GM23248 (cell line): ENCODE measurements around the gene TRAPPC3. TPM values are rescaled to one million over a fixed set of nuclear protein-coding genes. Genes with fewer than 3 reads are reported as not detected.

Source experiments
- DNase-seq: peaks from one replicate; pipeline ENCODE4 v3.0.0-alpha.2; 2015
- H2AFZ ChIP-seq: fragments of 200-600 bp; sonication (generic); 2 replicates; pipeline ENCODE4 v1.6.1; 2016; ENCODE audit warnings: antibody characterized with exemption
- H3F3A ChIP-seq: fragments of 200-600 bp; sonication (generic); 2 replicates; pipeline ENCODE4 v1.6.1; 2016; ENCODE audit warnings: mild to moderate bottlenecking, antibody characterized with exemption, mixed run types; ENCODE audit not compliant: insufficient read depth
- H3K27ac ChIP-seq: fragments of 200-600 bp; sonication (generic); 2 replicates; pipeline ENCODE4 v1.5.1; 2016; ENCODE audit warnings: mild to moderate bottlenecking
- H3K27me3 ChIP-seq: fragments of 200-600 bp; sonication (generic); replicated peaks from 2 replicates; pipeline ENCODE4 v1.6.1; 2016; ENCODE audit warnings: mild to moderate bottlenecking; ENCODE audit not compliant: insufficient read depth
- H3K36me3 ChIP-seq: fragments of 200-600 bp; sonication (generic); 2 replicates; pipeline ENCODE4 v1.6.1; 2016; ENCODE audit warnings: low read depth, mild to moderate bottlenecking
- H3K4me1 ChIP-seq: fragments of 200-600 bp; sonication (generic); 2 replicates; pipeline ENCODE4 v1.6.1; 2016; ENCODE audit warnings: mild to moderate bottlenecking; ENCODE audit not compliant: insufficient read depth
- H3K4me2 ChIP-seq: fragments of 200-600 bp; sonication (generic); one replicate; pipeline ENCODE4 v1.6.1; 2016; ENCODE audit warnings: mild to moderate bottlenecking; ENCODE audit not compliant: unreplicated experiment
- H3K4me3 ChIP-seq: fragments of 200-600 bp; sonication (generic); 2 replicates; pipeline ENCODE4 v1.5.1; 2016; ENCODE audit warnings: mild to moderate bottlenecking
- H3K79me2 ChIP-seq: fragments of 200-600 bp; sonication (generic); 2 replicates; pipeline ENCODE4 v1.6.1; 2016; ENCODE audit warnings: mild to moderate bottlenecking; ENCODE audit not compliant: insufficient read depth
- H3K9ac ChIP-seq: fragments of 200-600 bp; sonication (generic); 2 replicates; pipeline ENCODE4 v1.6.1; 2016; ENCODE audit warnings: mild to moderate bottlenecking
- H3K9me2 ChIP-seq: fragments of 200-600 bp; sonication (generic); 2 replicates; pipeline ENCODE4 v1.6.1; 2016; ENCODE audit warnings: mixed run types, mild to moderate bottlenecking, moderate library complexity; ENCODE audit not compliant: insufficient read depth
- H3K9me3 ChIP-seq: fragments of 200-600 bp; sonication (generic); one replicate; pipeline ENCODE4 v1.6.1; 2017; ENCODE audit warnings: low read depth
- H4K20me1 ChIP-seq: fragments of 200-600 bp; sonication (generic); 2 replicates; pipeline ENCODE4 v1.6.0; 2016; ENCODE audit not compliant: insufficient read depth
- EZH2 ChIP-seq: fragments of 200-600 bp; sonication (generic); IDR thresholded peaks from 2 replicates; pipeline ENCODE4 v1.6.1; 2018; ENCODE audit warnings: antibody characterized with exemption, mild to moderate bottlenecking; ENCODE audit not compliant: insufficient read depth, poor library complexity, severe bottlenecking
- EZH2phosphoT487 ChIP-seq: fragments of 200-600 bp; sonication (generic); IDR thresholded peaks from 2 replicates; pipeline ENCODE4 v1.6.1; 2018; ENCODE audit warnings: antibody characterized with exemption, moderate library complexity, mild to moderate bottlenecking, low read depth; ENCODE audit not compliant: insufficient read depth
- WGBS, 2 experiments: methylation state at CpG; one replicate each; pipeline ENCODE4 v1.1.6; 2015 to 2017; ENCODE audit warnings: low lambda C conversion rate in 2 of 2, low coverage in 1 of 2; ENCODE audit errors: missing lambda C conversion rate in 2 of 2; 5-methylcytosine and 5-hydroxymethylcytosine counted together
- in situ Hi-C: fragments of 300-500 bp; cut with MboI; formaldehyde crosslinking; loops from 2 replicates; pipeline ENCODE4 v1.15.0; 2020
- polyA plus RNA-seq: library from polyadenylated mRNA; unstranded; fragments of >200 nt; fragmentation: Nextera tagmentation; extraction: Ambion mirVana; gene quantifications from 2 replicates; pipeline ENCODE4 v1.2.1, GENCODE V29; 2016
- total RNA-seq: library from RNA; depleted of rRNA; stranded (reverse); fragments of >200 nt; shearing (Covaris generic); gene quantifications from 2 replicates; pipeline ENCODE4 v1.2.3, GENCODE V29; 2014

The TRAPPC3 gene
- total and polyA plus RNA-seq, 2 experiments from 2014 or later, result 112 to 134 TPM

DNA sequence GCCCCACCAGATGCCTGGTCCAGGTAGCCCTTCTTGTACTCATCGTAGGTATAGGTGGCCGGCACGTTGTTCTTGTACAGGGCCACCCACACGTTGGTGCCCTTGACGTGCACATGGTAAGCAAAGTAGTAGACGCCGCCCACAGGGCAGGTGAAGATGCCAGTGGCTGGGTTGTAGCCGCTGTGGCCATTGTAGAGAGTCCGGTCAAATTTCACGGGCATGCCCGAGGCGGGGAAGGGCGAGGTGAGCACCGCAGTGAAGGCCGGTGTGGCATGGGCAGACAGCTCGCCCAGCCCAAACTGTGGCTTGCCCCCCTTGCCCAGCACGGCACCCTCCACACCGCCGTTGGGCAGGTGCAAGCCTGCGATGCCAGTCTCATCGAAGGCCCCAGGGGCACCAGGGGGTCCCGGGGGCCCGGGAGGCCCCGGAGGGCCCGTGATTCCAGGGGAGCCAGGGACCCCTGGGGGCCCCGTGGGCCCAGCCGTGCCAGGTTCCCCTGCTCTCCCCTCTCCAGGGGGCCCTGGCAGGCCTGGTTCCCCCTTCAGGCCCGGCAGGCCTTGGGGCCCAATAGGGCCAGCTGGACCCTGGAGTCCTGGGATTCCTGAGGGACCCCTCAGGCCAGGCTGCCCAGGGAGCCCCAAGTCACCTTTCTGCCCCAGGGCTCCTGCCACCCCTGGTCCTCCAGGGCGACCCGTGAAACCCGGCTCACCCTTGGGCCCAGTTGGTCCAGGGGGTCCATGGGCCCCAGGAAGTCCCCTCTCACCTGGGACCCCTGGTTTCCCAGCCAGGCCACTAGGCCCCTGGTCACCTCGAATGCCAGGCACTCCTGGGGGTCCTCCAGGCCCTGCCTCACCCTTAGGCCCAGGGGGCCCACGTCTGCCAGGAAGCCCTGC, 51.3 kb downstream of the TRAPPC3 start:
- Histone ChIP-seq H2AFZ (no peak overlapping the region), H3K4me1 (0 out of 2 replicates have a peak, but pooled peaks cover 3% of the 10 kb centered on the region), H3K27ac (no peak overlapping the region), H3K27me3 (no peaks in the 10 kb centered on the region), H3K9ac (no peak overlapping the region), H3K36me3 (peaks cover 15% of the 10 kb centered on the region), H3F3A (peaks cover 19% of the 10 kb centered on the region), H3K4me2 (no peak overlapping the region), H4K20me1 (peaks cover 5% of the 10 kb centered on the region; the same call in 1 of the 2 replicates), H3K4me3 (no peak overlapping the region), H3K9me3 (no peaks in the 10 kb centered on the region), H3K79me2 (no peaks in the 10 kb centered on the region), H3K9me2 (no peaks in the 10 kb centered on the region)
- TF ChIP-seq EZH2 (no peak), EZH2phosphoT487 (no peak)
- DNase-seq, result no peak
- in situ Hi-C loops, result no loop called here
- WGBS, 2 experiments, result 89 to 91% methylated on average over 25 to 27 of the region's 33 CpGs

GRCh38 chr1:36096500-36097432, 52.5 kb downstream of the TRAPPC3 start:
- Histone ChIP-seq H3K9me3 (no peaks in the 10 kb centered on the region), H3K4me2 (no peak overlapping the region), H3K27me3 (no peaks in the 10 kb centered on the region), H3K79me2 (peaks cover 9% of the 10 kb centered on the region), H3K9me2 (no peaks in the 10 kb centered on the region), H4K20me1 (peaks cover 5% of the 10 kb centered on the region; the same call in 1 of the 2 replicates), H3F3A (peaks cover 19% of the 10 kb centered on the region), H3K4me1 (0 out of 2 replicates have a peak, but pooled peaks cover 3% of the 10 kb centered on the region), H3K4me3 (no peak overlapping the region), H3K27ac (no peak overlapping the region), H3K9ac (no peak overlapping the region), H3K36me3 (peaks cover 20% of the 10 kb centered on the region), H2AFZ (no peak overlapping the region)
- DNase-seq, result peak; percentile 45
- 82 to 83% methylated on average over 15 to 16 of the region's 16 CpGs for WGBS, 2 experiments
- in situ Hi-C loops, result no loop called here
- TF ChIP-seq EZH2phosphoT487 (no peak), EZH2 (no peak)

GRCh38 chr1:36095760-36096405, 53.4 kb downstream of the TRAPPC3 start:
- no peak overlapping the region for H3K9ac ChIP-seq
- TF ChIP-seq EZH2, result no peak
- TF ChIP-seq EZH2phosphoT487, result no peak
- H3K4me1 ChIP-seq, result 0 out of 2 replicates have a peak, but pooled peaks cover 3% of the 10 kb centered on the region
- no peak overlapping the region for H3K27ac ChIP-seq
- peaks cover 20% of the 10 kb centered on the region for H3K36me3 ChIP-seq
- peaks cover 5% of the 10 kb centered on the region; the same call in 1 of the 2 replicates for H4K20me1 ChIP-seq
- in situ Hi-C loops, result no loop called here
- H3K9me2 ChIP-seq, result no peaks in the 10 kb centered on the region
- H3K79me2 ChIP-seq, result peaks cover 18% of the 10 kb centered on the region
- H3F3A ChIP-seq, result peaks cover 19% of the 10 kb centered on the region
- H3K4me2 ChIP-seq, result no peak overlapping the region
- no peaks in the 10 kb centered on the region for H3K9me3 ChIP-seq
- WGBS, 2 experiments, result 76 to 80% methylated on average over 15 of the region's 15 CpGs
- H3K4me3 ChIP-seq, result no peak overlapping the region
- H2AFZ ChIP-seq, result no peak overlapping the region
- no peak for DNase-seq
- H3K27me3 ChIP-seq, result no peaks in the 10 kb centered on the region
